Astrocyte (in vitro differentiated cells and primary cell): Measurements from ENCODE around the gene TNFRSF12A.

Experiments
- CTCF ChIP-seq: IDR thresholded peaks from 2 replicates; pipeline ENCODE4 v1.5.1; 2011; ENCODE audit warnings: low read depth, mild to moderate bottlenecking, inconsistent platforms, low read length, moderate library complexity; ENCODE audit not compliant: insufficient read depth
- EZH2 ChIP-seq: IDR thresholded peaks from 2 replicates; pipeline ENCODE4 v1.6.1; 2012; ENCODE audit warnings: mild to moderate bottlenecking, low read length, inconsistent platforms; ENCODE audit not compliant: insufficient read depth

- TF ChIP-seq EZH2 (no peak), CTCF (no peak)
These were observed 43.5 kb upstream of the TNFRSF12A start for GRCh38 chr16:2976673-2977072.
